Measurements from ENCODE around the gene ZSCAN12. TPM values are rescaled to one million over a fixed set of nuclear protein-coding genes. Genes with fewer than 3 reads are reported as not detected.
A peak's percentile ranks its signal among the peaks of the same experiment; 100 is the strongest.

ZSCAN12 gene
- total and polyA plus RNA-seq, 5 experiments from 2014 or later = 1.8 to 11.5 (median 3.8) TPM

- POLR2A ChIA-PET = interaction anchor here (0.6 kb wide), 1 partner anchor 877 kb away, joined by 3 read pairs; no protein-coding TSS in a partner anchor
- Mint-ChIP-seq H3K27ac (peak overlapping the region in 8 of 10 donors; percentile 5 to 97 (median 77)), H3K4me3 (peak overlapping the region; percentile 88 to 100 (median 99)), H3K9me3 (no peaks in the 10 kb centered on the region), H3K4me1 (peaks cover 22 to 55% (median 46%) of the 10 kb centered on the region in 4 donors), H3K27me3 (peaks cover 2 to 18% (median 9%) of the 10 kb centered on the region in 5 donors), H3K36me3 (no peaks in the 10 kb centered on the region)
- no peak for DNase-seq
- no peak for ATAC-seq
Measured at GRCh38 chr6:28351087-28351486, 48.5 kb downstream of the ZSCAN12 start.

DNA sequence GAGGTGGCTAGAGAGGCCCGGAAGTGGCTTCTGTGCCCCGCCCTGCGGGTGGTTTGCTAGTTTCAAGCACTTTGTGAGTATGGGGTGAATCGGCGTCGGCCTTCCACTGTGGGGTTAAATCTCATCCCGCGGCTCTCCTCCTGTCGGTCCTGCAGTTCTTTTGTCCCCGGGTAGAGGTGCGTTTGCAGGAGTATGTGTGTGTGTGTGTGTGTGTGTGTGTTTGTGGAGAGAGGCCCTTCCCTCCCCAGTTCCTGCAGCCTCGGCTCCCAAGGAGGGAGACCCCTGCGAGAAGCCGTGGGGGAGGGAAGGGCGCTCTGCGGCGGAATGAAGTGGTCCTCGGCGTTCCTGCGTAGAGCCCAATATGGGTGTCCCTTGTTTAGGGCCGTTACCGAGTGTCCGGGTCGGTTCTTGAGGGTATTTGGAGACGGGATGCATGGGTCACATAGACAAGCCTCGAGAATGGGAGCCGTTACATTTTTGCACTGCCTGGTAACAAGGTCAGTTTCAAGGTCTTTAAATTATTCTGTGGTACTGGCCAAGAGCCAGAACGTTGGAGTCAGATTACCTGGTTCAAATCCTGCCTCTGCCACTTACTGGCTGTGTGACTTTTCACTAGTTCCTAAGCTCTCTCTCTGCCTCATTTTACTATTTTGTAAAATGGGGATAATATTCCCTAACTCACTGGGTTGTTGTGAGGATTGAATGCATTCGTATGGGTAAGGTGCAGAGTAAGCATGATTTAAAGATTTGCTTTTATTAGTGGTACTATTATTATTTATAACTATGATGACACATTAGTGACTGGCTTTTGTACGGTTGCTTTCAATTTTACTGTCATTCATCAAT lies 49.4 kb downstream of the ZSCAN12 start, which contains the start of gene ZKSCAN3:
Gene ZKSCAN3 (plus strand): TSS at position 56 of the 846 bp plus-strand sequence. CDS start 9,640 bp downstream, outside the sequence.
- Mint-ChIP-seq H3K27me3 (peaks cover 3 to 18% (median 9%) of the 10 kb centered on the region in 5 donors), H3K4me1 (peaks cover 17 to 45% (median 36%) of the 10 kb centered on the region in 4 donors), H3K27ac (peak within 1 kb of the TSS; percentile 91 to 98 (median 97)), H3K36me3 (no peaks in the 10 kb centered on the region), H3K9me3 (no peaks in the 10 kb centered on the region), H3K4me3 (peak within 1 kb of the TSS; percentile 88 to 100 (median 99))
- POLR2A ChIA-PET = interaction anchor here (0.6 to 1.6 kb wide), 5 partner anchors 12 to 208 kb away, joined by 3 to 14 read pairs (median 5); partner anchors contain the start of genes ZKSCAN4, ZKSCAN8, ZSCAN26 and ZSCAN31
- ATAC-seq (peak; percentile 99 to 100), DNase-seq (peak; percentile 59 to 90 (median 76))

DNA sequence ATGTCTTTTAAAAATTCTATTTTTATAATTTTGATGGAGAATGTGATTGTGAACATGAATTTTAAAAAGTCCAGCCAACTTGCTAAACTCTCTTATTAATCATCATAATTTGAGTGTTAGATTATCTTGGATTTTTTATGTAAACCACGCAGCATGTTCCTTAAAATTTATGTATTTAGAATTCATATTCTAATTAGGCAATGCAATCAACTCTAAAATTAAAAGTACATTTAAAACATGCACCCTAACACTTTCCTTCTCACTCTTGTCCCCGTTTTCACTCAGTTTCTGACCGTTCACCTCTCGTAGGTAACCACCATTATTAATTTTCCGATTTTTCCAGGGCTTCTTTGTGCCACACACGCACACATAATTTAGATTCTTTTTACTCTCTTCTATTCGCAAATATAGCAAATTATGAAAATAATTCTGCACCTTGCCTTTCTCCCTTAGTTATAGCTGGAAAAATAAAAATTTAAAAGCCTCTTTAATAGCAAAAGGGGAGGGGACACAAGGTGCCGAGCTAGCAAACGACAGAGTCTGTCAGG lies 50.1 kb downstream of the ZSCAN12 start:
- no peaks in the 10 kb centered on the region for H3K36me3 Mint-ChIP-seq
- POLR2A ChIA-PET = interaction anchor here (0.6 to 1.6 kb wide), 5 partner anchors 11 to 208 kb away, joined by 3 to 14 read pairs (median 5); partner anchors contain the start of genes ZKSCAN4, ZKSCAN8, ZSCAN26 and ZSCAN31
- peak overlapping the region; percentile 88 to 100 (median 99) for H3K4me3 Mint-ChIP-seq
- ATAC-seq (no peak), DNase-seq (no peak)
- peaks cover 6 to 18% (median 9%) of the 10 kb centered on the region in 5 donors for H3K27me3 Mint-ChIP-seq
- peaks cover 17 to 45% (median 34%) of the 10 kb centered on the region in 4 donors for H3K4me1 Mint-ChIP-seq
- no peaks in the 10 kb centered on the region for H3K9me3 Mint-ChIP-seq
- H3K27ac Mint-ChIP-seq = peak overlapping the region; percentile 91 to 98 (median 97)

DNA sequence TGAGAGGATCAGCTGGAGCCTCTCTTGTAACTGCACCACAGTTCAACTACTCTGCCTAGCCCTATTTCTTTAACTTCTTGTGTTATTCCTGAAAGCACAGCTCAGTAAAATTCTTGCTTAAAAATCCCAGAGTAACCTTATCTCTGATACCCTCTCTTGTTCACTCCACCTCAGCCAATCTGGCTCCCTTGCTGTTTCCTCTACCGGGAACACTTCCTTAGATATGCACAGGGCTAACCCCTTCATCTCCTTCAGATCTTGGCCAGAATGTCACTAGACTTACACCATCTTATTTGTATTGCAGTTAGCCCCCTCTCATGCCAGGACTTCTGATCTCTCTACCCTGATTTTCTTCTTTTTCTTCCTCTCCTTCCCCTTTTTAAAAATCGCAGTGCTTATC lies 52.4 kb downstream of the ZSCAN12 start:
- ATAC-seq (no peak), DNase-seq (no peak)
- POLR2A ChIA-PET = no interaction called here
- Mint-ChIP-seq H3K4me1 (peaks cover 14 to 29% (median 26%) of the 10 kb centered on the region in 4 donors), H3K27ac (peak overlapping the region in 1 of 10 donors; percentile 64), H3K4me3 (no peak overlapping the region), H3K27me3 (peaks cover 7 to 19% (median 9%) of the 10 kb centered on the region in 5 donors), H3K9me3 (no peaks in the 10 kb centered on the region), H3K36me3 (no peaks in the 10 kb centered on the region)

- H3K36me3 Mint-ChIP-seq = peaks cover 0 to 2% (median 0%) of the 10 kb centered on the region in 3 donors
- H3K9me3 Mint-ChIP-seq = peaks cover 0 to 7% (median 2%) of the 10 kb centered on the region in 9 donors
- no peak overlapping the region for H3K27ac Mint-ChIP-seq
- ATAC-seq (no peak), DNase-seq (no peak)
- no peak overlapping the region for H3K4me3 Mint-ChIP-seq
- H3K27me3 Mint-ChIP-seq = peaks cover 7 to 19% (median 9%) of the 10 kb centered on the region in 5 donors
- POLR2A ChIA-PET = interaction anchor here (0.7 to 1.0 kb wide), 2 partner anchors 10 to 17 kb away, joined by 3 to 5 read pairs; no protein-coding TSS in a partner anchor
- peaks cover 7 to 10% (median 8%) of the 10 kb centered on the region in 4 donors for H3K4me1 Mint-ChIP-seq
Measured at GRCh38 chr6:28345201-28345600, 54.3 kb downstream of the ZSCAN12 start.

- no peak overlapping the region for H3K4me3 Mint-ChIP-seq
- ATAC-seq = no peak
- peaks cover 0 to 10% (median 5%) of the 10 kb centered on the region in 9 donors for H3K9me3 Mint-ChIP-seq
- H3K4me1 Mint-ChIP-seq = no peaks in the 10 kb centered on the region
- peaks cover 7 to 18% (median 9%) of the 10 kb centered on the region in 5 donors for H3K27me3 Mint-ChIP-seq
- DNase-seq = no peak
- POLR2A ChIA-PET = interaction anchor here (0.7 kb wide), 1 partner anchor 19 kb away, joined by 5 read pairs; no protein-coding TSS in a partner anchor
- peaks cover 0 to 2% (median 0%) of the 10 kb centered on the region in 3 donors for H3K36me3 Mint-ChIP-seq
- H3K27ac Mint-ChIP-seq = no peak overlapping the region
Measured at GRCh38 chr6:28343898-28344677, 55.5 kb downstream of the ZSCAN12 start.

GRCh38 chr6:28340310-28341095 lies 59.0 kb downstream of the ZSCAN12 start:
- ATAC-seq = no peak
- Mint-ChIP-seq H3K27me3 (peaks cover 0 to 6% (median 0%) of the 10 kb centered on the region in 5 donors), H3K36me3 (peaks cover 0 to 2% (median 0%) of the 10 kb centered on the region in 3 donors), H3K4me1 (no peaks in the 10 kb centered on the region), H3K9me3 (peaks cover 0 to 10% (median 5%) of the 10 kb centered on the region in 9 donors), H3K4me3 (no peak overlapping the region), H3K27ac (no peak overlapping the region)
- POLR2A ChIA-PET = no interaction called here
- no peak for DNase-seq

DNA sequence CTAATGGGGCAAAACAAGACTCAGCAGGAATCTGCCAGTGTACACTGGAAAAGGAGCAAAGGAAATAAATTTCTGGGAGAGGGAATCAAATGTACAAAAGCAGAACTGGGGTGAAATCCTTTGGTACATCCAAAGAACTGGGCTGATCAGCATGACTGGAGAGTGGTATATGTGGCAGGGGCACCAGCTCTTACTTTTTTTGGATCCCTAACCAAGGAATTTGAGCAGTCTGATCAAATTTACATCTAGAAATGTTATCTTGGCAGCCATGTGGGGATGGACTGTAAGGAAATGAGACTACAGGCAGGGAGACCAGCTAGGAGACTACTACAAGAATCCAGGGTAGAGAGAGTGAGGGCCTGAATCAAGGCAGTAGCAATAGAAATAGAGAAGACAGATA lies 62.4 kb downstream of the ZSCAN12 start:
- H3K4me1 Mint-ChIP-seq = peaks cover 0 to 11% (median 8%) of the 10 kb centered on the region in 4 donors
- POLR2A ChIA-PET = interaction anchor here (0.7 to 0.8 kb wide), 3 partner anchors 85 to 616 kb away, joined by 3 to 5 read pairs (median 3); partner anchors contain the start of gene ZKSCAN4
- H3K27ac Mint-ChIP-seq = no peak overlapping the region

GRCh38 chr6:28336284-28337120 lies 63.0 kb downstream of the ZSCAN12 start:
- Mint-ChIP-seq H3K9me3 (peaks cover 0 to 10% (median 5%) of the 10 kb centered on the region in 9 donors), H3K4me1 (peaks cover 0 to 11% (median 8%) of the 10 kb centered on the region in 4 donors), H3K27ac (no peak overlapping the region), H3K36me3 (peaks cover 0 to 2% (median 0%) of the 10 kb centered on the region in 3 donors), H3K4me3 (no peak overlapping the region), H3K27me3 (no peaks in the 10 kb centered on the region)
- POLR2A ChIA-PET = interaction anchor here (0.7 to 2.3 kb wide), 9 partner anchors 9 to 617 kb away, joined by 3 to 15 read pairs (median 5); partner anchors contain the start of genes ZKSCAN3, ZKSCAN8 and ZSCAN26
- ATAC-seq (peak; percentile 11 to 33), DNase-seq (peak in 6 of 10 donors; percentile 17 to 68 (median 34))

More for the DNA sequence above, 62.4 kb downstream of the ZSCAN12 start:
- ATAC-seq (no peak), DNase-seq (no peak)
- no peaks in the 10 kb centered on the region for H3K27me3 Mint-ChIP-seq
- H3K4me3 Mint-ChIP-seq = no peak overlapping the region
- peaks cover 0 to 2% (median 0%) of the 10 kb centered on the region in 3 donors for H3K36me3 Mint-ChIP-seq
- peaks cover 0 to 10% (median 5%) of the 10 kb centered on the region in 9 donors for H3K9me3 Mint-ChIP-seq

- ATAC-seq (peak; percentile 88 to 91), DNase-seq (peak; percentile 62 to 92 (median 76))
- Mint-ChIP-seq H3K9me3 (peaks cover 0 to 8% (median 5%) of the 10 kb centered on the region in 9 donors), H3K27ac (no peak within 1 kb of the TSS), H3K4me1 (peaks cover 0 to 11% (median 8%) of the 10 kb centered on the region in 4 donors), H3K36me3 (no peaks in the 10 kb centered on the region), H3K4me3 (no peak within 1 kb of the TSS), H3K27me3 (no peaks in the 10 kb centered on the region)
- POLR2A ChIA-PET = interaction anchor here (0.5 to 2.3 kb wide), 13 partner anchors 9 to 1159 kb away, joined by 3 to 15 read pairs (median 4); partner anchors contain the start of genes ZKSCAN3, ZKSCAN8, ZNF165 and ZSCAN26
Measured at GRCh38 chr6:28335564-28336283, 63.8 kb downstream of the ZSCAN12 start, which contains the start of gene ZSCAN31. TSS of gene ZSCAN31 (minus strand) at chr6:28336148. CDS start at chr6:28329683, 6,465 bp downstream.

Measured in naive thymus-derived CD8-positive, alpha-beta T cell (primary cell).